NCI-H2107 treated with DMSO at 0.1 percent for 48 hours (cell line): ENCODE data around the gene BAHCC1.
A peak's percentile ranks its signal among the peaks of the same experiment; 100 is the strongest.

Experiments used
- DNase-seq: peaks from one replicate; lab custom pipeline; 2025; ENCODE audit not compliant: unreplicated experiment; lab: John Stamatoyannopoulos, UW

The BAHCC1 gene

GRCh38 chr17:81440051-81440471, 44.8 kb downstream of the BAHCC1 start:
- no peak for DNase-seq

- DNase-seq, result peak; percentile 4
Measured at GRCh38 chr17:81440511-81441244, 45.4 kb downstream of the BAHCC1 start.

GRCh38 chr17:81442791-81443190, 47.5 kb downstream of the BAHCC1 start:
- DNase-seq, result no peak

- DNase-seq, result no peak
Measured at GRCh38 chr17:81443269-81443668, 48.0 kb downstream of the BAHCC1 start.

- DNase-seq, result no peak
Measured at GRCh38 chr17:81444610-81445339, 49.5 kb downstream of the BAHCC1 start.

GRCh38 chr17:81445642-81446503, 50.6 kb downstream of the BAHCC1 start:
- DNase-seq, result no peak

GRCh38 chr17:81447331-81447933, 52.2 kb downstream of the BAHCC1 start:
- no peak for DNase-seq

- no peak for DNase-seq
Measured at GRCh38 chr17:81448442-81448841, 53.2 kb downstream of the BAHCC1 start.

- no peak for DNase-seq
Measured at GRCh38 chr17:81448950-81449349, 53.7 kb downstream of the BAHCC1 start.

- no peak for DNase-seq
Measured at GRCh38 chr17:81449351-81449750, 54.1 kb downstream of the BAHCC1 start.

GRCh38 chr17:81451823-81452222, 56.6 kb downstream of the BAHCC1 start:
- DNase-seq, result no peak

GRCh38 chr17:81452551-81452950, 57.3 kb downstream of the BAHCC1 start:
- DNase-seq, result no peak

GRCh38 chr17:81453076-81453475, 57.8 kb downstream of the BAHCC1 start:
- peak; percentile 81 for DNase-seq

GRCh38 chr17:81453712-81454111, 58.5 kb downstream of the BAHCC1 start:
- no peak for DNase-seq

GRCh38 chr17:81454473-81454872, 59.2 kb downstream of the BAHCC1 start:
- no peak for DNase-seq

GRCh38 chr17:81455387-81455786, 60.1 kb downstream of the BAHCC1 start:
- DNase-seq, result no peak

- no peak for DNase-seq
Measured at GRCh38 chr17:81456091-81456490, 60.8 kb downstream of the BAHCC1 start.

- no peak for DNase-seq
Measured at GRCh38 chr17:81456798-81457197, 61.5 kb downstream of the BAHCC1 start.

GRCh38 chr17:81457401-81457800, 62.1 kb downstream of the BAHCC1 start:
- no peak for DNase-seq

- no peak for DNase-seq
Measured at GRCh38 chr17:81457917-81458555, 62.8 kb downstream of the BAHCC1 start.

GRCh38 chr17:81458628-81459027, 63.4 kb downstream of the BAHCC1 start:
- DNase-seq, result no peak
